Dorsolateral prefrontal cortex (tissue), 118 donors: Measurements from ENCODE around the gene ALKBH8. TPM values are rescaled to one million over a fixed set of nuclear protein-coding genes. Genes with fewer than 3 reads are reported as not detected.

Source experiments
- total RNA-seq, 120 experiments: library from RNA; stranded (reverse); gene quantifications; one replicate each; pipeline versions ENCODE4 v1.2.3 to v1.2.4, GENCODE V29; 2022

The ALKBH8 gene
- total RNA-seq, 120 experiments from 2014 or later = 2.9 to 14.5 (median 8.3) TPM

Other genes with a start within 250 kb of the ALKBH8 start
- gene CWF19L2, start 107.9 kb downstream of the ALKBH8 start, total RNA-seq = 10 to 100 TPM; 19.6 to 32.2 (median 25.3) TPM
- 100 to 1,000 TPM in 59 of 120 experiments, 10 to 100 TPM in 61; 25.6 to 132 (median 99.7) TPM for gene ELMOD1, start 25.4 kb upstream of the ALKBH8 start, total RNA-seq
- 10 to 100 TPM in 1 of 120 experiments, 1 to 10 TPM in 56, under 1 TPM in 18, not detected in 45; 0.55 to 14.1 (median 1.4) TPM for gene SLN, start 146.3 kb upstream of the ALKBH8 start, total RNA-seq